K562 (cell line): ENCODE results near the gene FAM111B. TPM values are rescaled to one million over a fixed set of nuclear protein-coding genes. Genes with fewer than 3 reads are reported as not detected.
A peak's percentile ranks its signal among the peaks of the same experiment; 100 is the strongest.

Experiments used
- DIDO1 ChIP-seq: fragments of 450-650 bp; IDR thresholded peaks from 2 replicates; pipeline ENCODE4 v1.6.1; 2016; ENCODE audit warnings: low read depth, missing biosample characterization, missing genetic modification characterization
- ESRRA ChIP-seq: fragments of 450-650 bp; IDR thresholded peaks from 2 replicates; pipeline ENCODE4 v1.6.1; 2014; ENCODE audit warnings: low read depth, mild to moderate bottlenecking, moderate library complexity, borderline replicate concordance
- FOXJ3 ChIP-seq: sonication (generic); formaldehyde crosslinking; IDR thresholded peaks from 2 replicates; pipeline ENCODE4 v1.4.0; 2020; ENCODE audit warnings: mild to moderate bottlenecking, missing genetic modification reagents
- FOXM1 ChIP-seq, 2 experiments: fragments of 450-650 bp in 1 of 2; sonication (generic) in 1 of 2; formaldehyde crosslinking in 1 of 2; IDR thresholded peaks; 2 replicates each; pipeline versions ENCODE4 v1.6.1 to v1.9.0; 2017 to 2022; ENCODE audit warnings: low read depth in 2 of 2, mild to moderate bottlenecking in 2 of 2, missing genetic modification reagents in 1 of 2, moderate library complexity in 1 of 2
- IRF9 ChIP-seq: fragments of 450-650 bp; IDR thresholded peaks from 2 replicates; pipeline ENCODE4 v1.6.1; 2016; ENCODE audit warnings: missing biosample characterization, missing genetic modification characterization
- JUND ChIP-seq, 2 experiments: IDR thresholded peaks; 2 replicates in 1 of 2; 3 replicates in 1 of 2; pipeline ENCODE4 v1.6.1; 2011; ENCODE audit warnings: borderline replicate concordance in 2 of 2, low read depth in 2 of 2, low read length in 2 of 2, improper control_type of control experiment in 1 of 2, missing biosample characterization in 1 of 2, missing genetic modification characterization in 1 of 2, missing genetic modification reagents in 1 of 2
- KAT7 ChIP-seq: sonication (generic); formaldehyde crosslinking; IDR thresholded peaks from 2 replicates; pipeline ENCODE4 v1.8.0; 2022; ENCODE audit warnings: missing genetic modification reagents, mild to moderate bottlenecking, borderline replicate concordance
- L3MBTL2 ChIP-seq: fragments of 450-650 bp; IDR thresholded peaks from 2 replicates; pipeline ENCODE4 v1.6.1; 2016; ENCODE audit warnings: mild to moderate bottlenecking, moderate library complexity
- MAX ChIP-seq: sonication (generic); formaldehyde crosslinking; IDR thresholded peaks from 2 replicates; pipeline ENCODE4 v1.9.0; 2022; ENCODE audit warnings: mild to moderate bottlenecking, missing genetic modification reagents
- MLLT1 ChIP-seq, 2 experiments: fragments of 450-650 bp; IDR thresholded peaks; 2 replicates each; pipeline ENCODE4 v1.6.1; 2016
- NCOR1 ChIP-seq: fragments of 450-650 bp; IDR thresholded peaks from 2 replicates; pipeline ENCODE4 v1.6.1; 2016; ENCODE audit warnings: mild to moderate bottlenecking, moderate library complexity
- NR0B1 ChIP-seq: fragments of 450-650 bp; IDR thresholded peaks from one replicate; pipeline ENCODE4 v1.6.1; 2018; ENCODE audit warnings: mild to moderate bottlenecking, moderate library complexity; ENCODE audit not compliant: partially characterized antibody
- PRDM10 ChIP-seq: fragments of 450-650 bp; IDR thresholded peaks from 2 replicates; pipeline ENCODE4 v1.6.1; 2018; ENCODE audit not compliant: partially characterized antibody
- SAP30 ChIP-seq: fragments of 200-600 bp; sonication (generic); IDR thresholded peaks from 2 replicates; pipeline ENCODE4 v1.6.1; 2012; ENCODE audit warnings: borderline replicate concordance, low read depth, mild to moderate bottlenecking, moderate library complexity, low read length, control low read depth, inconsistent platforms; ENCODE audit not compliant: insufficient read depth, poor library complexity, severe bottlenecking
- SREBF1 ChIP-seq: fragments of 150-350 bp; IDR thresholded peaks from 2 replicates; pipeline ENCODE4 v1.6.1; 2014; ENCODE audit warnings: antibody characterized with exemption, low read depth, low read length, borderline replicate concordance
- ZNF184 ChIP-seq: sonication (generic); formaldehyde crosslinking; IDR thresholded peaks from 2 replicates; pipeline ENCODE4 v1.5.0; 2020; ENCODE audit warnings: missing genetic modification reagents
- ZNF316 ChIP-seq: fragments of 450-650 bp; IDR thresholded peaks from 2 replicates; pipeline ENCODE4 v1.6.1; 2016
- polyA plus RNA-seq, 8 experiments: library from polyadenylated mRNA; depleted of rRNA in 4 of 8; stranded (reverse) in 5 of 8; unstranded in 3 of 8; fragments of >200 nt; fragmentation: Nextera tagmentation in 2 of 8; fragmentation: Illumina TruSeq in 1 of 8; extraction: Ambion mirVana in 2 of 8; extraction: Trizol in 1 of 8; gene quantifications; 2 replicates each; pipeline versions ENCODE4 v1.2.1 to v1.2.3, GENCODE V29; 2011 to 2014; ENCODE audit warnings: inconsistent platforms in 1 of 8, missing spikeins in 1 of 8
- total RNA-seq, 7 experiments: library from RNA; depleted of rRNA in 6 of 7; stranded (reverse); fragments of >200 nt in 6 of 7; fragmentation: Illumina TruSeq in 2 of 7; extraction: Trizol in 2 of 7; gene quantifications; 2 replicates each; pipeline versions ENCODE4 v1.2.1 to v1.2.3, GENCODE V29; 2011 to 2021; ENCODE audit warnings: low replicate concordance in 1 of 7

Gene FAM111B
- total and polyA plus RNA-seq, 9 of the 15 experiments (the other 6 are each of a cell fraction or from before 2014, with no cell fraction given): 0.01 to 0.33 (median 0.06) TPM; not detected in 5

- no peak for TF ChIP-seq IRF9 (tag)
- TF ChIP-seq KAT7: peak; percentile 77; the same call in 1 of the 2 replicates
- TF ChIP-seq DIDO1 (tag): no peak
- no peak for TF ChIP-seq ZNF316
- TF ChIP-seq MAX (CRISPR knock-in tag): peak; percentile 75
- no peak for TF ChIP-seq SREBF1
- no peak for TF ChIP-seq ZNF184 (CRISPR knock-in tag)
- TF ChIP-seq SAP30: peak; percentile 19
- TF ChIP-seq PRDM10: peak; percentile 47
- TF ChIP-seq NR0B1: no peak
- no peak; the same call in 1 of the 2 replicates for TF ChIP-seq ESRRA
- 0 out of 4 replicates have a peak, but pooled peaks of 1 of the 2 experiments have one; percentile 69 for TF ChIP-seq MLLT1 (IDR thresholded peaks at IDR 0.05)
- TF ChIP-seq FOXJ3 (CRISPR knock-in tag): no peak
- TF ChIP-seq JUND (IDR thresholded peaks at IDR 0.05; ENCODE audit: borderline replicate concordance, low read depth, low read length): peak; percentile 63
- peak; percentile 68; the same call in 2 of the 3 replicates for TF ChIP-seq JUND (tag; IDR thresholded peaks at IDR 0.05; ENCODE audit: borderline replicate concordance, low read depth, low read length)
- no peak for TF ChIP-seq FOXM1 (IDR thresholded peaks at IDR 0.05; ENCODE audit: low read depth)
- no peak for TF ChIP-seq FOXM1 (CRISPR knock-in tag; IDR thresholded peaks at IDR 0.05; ENCODE audit: low read depth)
- TF ChIP-seq L3MBTL2: peak; percentile 84; the same call in 1 of the 2 replicates
- TF ChIP-seq NCOR1: no peak
Observed at GRCh38 chr11:59171508-59172322, 64.7 kb downstream of the FAM111B start, which contains the start of gene DTX4 (continued).
